ENCODE data around the gene AEBP1.

AEBP1 gene

GRCh38 chr7:44141221-44141850 lies 37.2 kb downstream of the AEBP1 start, which contains the start of gene MYL7:
MYL7 (minus strand) TSS chr7:44141332; CDS start chr7:44141305, 27 bp downstream.
- TF ChIP-seq CTCF (IDR thresholded peaks at IDR 0.05; ENCODE audit: borderline replicate concordance, insufficient read depth, low read depth, low read length) = no peak
- H3K4me3 ChIP-seq (ENCODE audit: low read depth, low read length) = no peak within 1 kb of the TSS

- no peak overlapping the region for H3K4me3 ChIP-seq (ENCODE audit: low read depth, low read length)
- TF ChIP-seq CTCF (IDR thresholded peaks at IDR 0.05; ENCODE audit: borderline replicate concordance, insufficient read depth, low read depth, low read length) = no peak
These were observed 37.9 kb downstream of the AEBP1 start for GRCh38 chr7:44142028-44142427.

- TF ChIP-seq CTCF (IDR thresholded peaks at IDR 0.05; ENCODE audit: borderline replicate concordance, insufficient read depth, low read depth, low read length) = no peak
These were observed 39.6 kb downstream of the AEBP1 start for GRCh38 chr7:44143646-44144250.

GRCh38 chr7:44144426-44144967 lies 40.4 kb downstream of the AEBP1 start:
- H3K4me3 ChIP-seq (ENCODE audit: low read depth, low read length) = no peak overlapping the region
- TF ChIP-seq CTCF (IDR thresholded peaks at IDR 0.05; ENCODE audit: borderline replicate concordance, insufficient read depth, low read depth, low read length) = no peak

More at GRCh38 chr7:44143646-44144250, 39.6 kb downstream of the AEBP1 start:
- no peak overlapping the region for H3K4me3 ChIP-seq (ENCODE audit: low read depth, low read length)

GRCh38 chr7:44144968-44145478 lies 40.9 kb downstream of the AEBP1 start:
- no peak for TF ChIP-seq CTCF (IDR thresholded peaks at IDR 0.05; ENCODE audit: borderline replicate concordance, insufficient read depth, low read depth, low read length)
- no peak overlapping the region for H3K4me3 ChIP-seq (ENCODE audit: low read depth, low read length)

GRCh38 chr7:44145479-44145968 lies 41.4 kb downstream of the AEBP1 start:
- no peak overlapping the region for H3K4me3 ChIP-seq (ENCODE audit: low read depth, low read length)
- TF ChIP-seq CTCF (IDR thresholded peaks at IDR 0.05; ENCODE audit: borderline replicate concordance, insufficient read depth, low read depth, low read length) = no peak
